GM12872 (cell line): ENCODE results near the gene IL23R.

ENCODE experiments used
- CTCF ChIP-seq: IDR thresholded peaks from 3 replicates; pipeline ENCODE4 v1.5.1; 2011; ENCODE audit warnings: low read depth, mild to moderate bottlenecking, low read length, moderate library complexity; ENCODE audit not compliant: insufficient read depth

IL23R gene

GRCh38 chr1:67130673-67131072 lies 35.6 kb upstream of the IL23R start:
- TF ChIP-seq CTCF = no peak

DNA sequence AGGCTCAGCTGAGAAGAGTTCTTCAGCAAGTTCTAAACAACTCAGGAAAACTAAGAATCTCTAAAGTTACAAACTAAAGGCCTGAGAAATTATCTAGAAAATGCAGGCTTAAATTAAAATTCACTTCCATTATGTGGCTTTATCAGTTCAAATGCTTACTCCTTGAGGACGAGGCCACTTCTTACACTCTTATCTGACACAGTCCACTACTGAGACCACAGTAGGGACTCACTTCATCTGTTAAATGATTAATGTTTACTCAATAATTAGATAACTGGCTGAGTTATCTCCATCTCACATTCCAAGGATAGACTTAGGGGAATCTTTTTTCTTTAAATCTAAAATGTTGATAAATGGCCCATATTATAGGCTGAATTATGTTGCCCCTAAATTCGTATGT lies 33.1 kb upstream of the IL23R start:
- no peak for TF ChIP-seq CTCF

- no peak for TF ChIP-seq CTCF
Measured at GRCh38 chr1:67134695-67135094, 31.6 kb upstream of the IL23R start, which contains the start of gene C1orf141. C1orf141 (minus strand) TSS chr1:67134970; CDS start chr1:67127240, 7,730 bp downstream.

- no peak for TF ChIP-seq CTCF
Measured at GRCh38 chr1:67135354-67135753, 30.9 kb upstream of the IL23R start.

DNA sequence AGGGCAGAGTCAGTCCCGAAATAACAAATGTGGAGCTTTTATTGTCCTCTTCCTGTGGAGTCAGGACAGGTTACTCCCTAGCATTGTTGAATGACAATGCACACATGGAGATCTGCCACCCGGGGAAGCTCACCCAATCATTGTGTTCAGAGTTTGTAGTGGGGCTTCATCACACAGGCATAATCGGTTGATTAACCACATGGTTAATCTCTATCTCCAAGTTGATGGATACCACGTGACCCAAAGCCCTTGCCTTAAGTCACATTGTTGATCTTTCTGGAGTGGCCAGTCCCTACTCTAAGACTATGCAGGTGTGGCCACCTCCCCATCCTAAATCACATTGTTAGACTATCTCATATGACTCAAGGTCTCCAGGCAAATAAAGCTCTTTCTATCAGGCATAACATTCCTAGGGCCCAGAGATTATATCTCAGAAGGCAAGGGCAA lies 28.9 kb upstream of the IL23R start:
- no peak for TF ChIP-seq CTCF

- TF ChIP-seq CTCF = no peak
Measured at GRCh38 chr1:67138813-67139499, 27.3 kb upstream of the IL23R start.

GRCh38 chr1:67140460-67140859 lies 25.8 kb upstream of the IL23R start:
- TF ChIP-seq CTCF = no peak
